IMR-90 (cell line): Measurements from ENCODE around the gene KL. TPM values are rescaled to one million over a fixed set of nuclear protein-coding genes. Genes with fewer than 3 reads are reported as not detected.

Source experiments
- ATAC-seq: fragments of 200-7000 bp; cut with Tn5 transposase; 2 replicates; pipeline ENCODE4 v1.9.1; 2020; ENCODE audit warnings: low read depth, mild to moderate bottlenecking, moderate library complexity
- BruUV-seq: library from RNA; stranded (reverse); fragments of 400-500 nt; replicated peaks from 2 replicates; lab custom pipeline; 2021; lab: Mats Ljungman, UMichigan
- CTCF ChIA-PET: fragments of 300-600 bp; formaldehyde crosslinking; extraction: SDS; loops from one replicate; lab custom pipeline; 2021; ENCODE audit warnings: antibody characterized with exemption; lab: Yijun Ruan, JAX
- POLR2A ChIA-PET: fragments of 300-600 bp; sonication (Branson Sonifier 250); formaldehyde crosslinking; loops from one replicate; lab custom pipeline; 2022; ENCODE audit warnings: antibody characterized with exemption; ENCODE audit not compliant: unreplicated experiment; lab: Charles Lee
- DNase-seq: peaks from one replicate; pipeline ENCODE4 v3.0.0; 2013
- H2AFZ ChIP-seq: replicated peaks from 2 replicates; pipeline ENCODE3; 2013; ENCODE audit warnings: low read length, mild to moderate bottlenecking; ENCODE audit not compliant: poor library complexity
- H2AK5ac ChIP-seq: 2 replicates; pipeline ENCODE4 v1.6.1; 2013; ENCODE audit warnings: low read depth, low read length, inconsistent platforms
- H2AK9ac ChIP-seq: replicated peaks from 2 replicates; pipeline ENCODE3; 2013; ENCODE audit warnings: mild to moderate bottlenecking, low read depth, low read length, moderate library complexity; ENCODE audit not compliant: poor library complexity
- H2BK120ac ChIP-seq: 2 replicates; pipeline ENCODE4 v1.6.1; 2013; ENCODE audit warnings: low read depth, low read length, inconsistent platforms
- H2BK15ac ChIP-seq: 3 replicates; pipeline ENCODE4 v1.6.1; 2013; ENCODE audit warnings: low read depth, low read length, inconsistent platforms
- H2BK20ac ChIP-seq: 2 replicates; pipeline ENCODE4 v1.6.1; 2013; ENCODE audit warnings: low read depth, mild to moderate bottlenecking, inconsistent platforms, low read length, moderate library complexity
- H2BK5ac ChIP-seq: 2 replicates; pipeline ENCODE4 v1.6.1; 2013; ENCODE audit warnings: mild to moderate bottlenecking, low read depth, low read length, inconsistent platforms; ENCODE audit not compliant: poor library complexity, severe bottlenecking
- H3K14ac ChIP-seq: replicated peaks from 2 replicates; pipeline ENCODE4 v1.6.1; 2013; ENCODE audit warnings: low read depth, low read length, inconsistent platforms
- H3K18ac ChIP-seq: 2 replicates; pipeline ENCODE4 v1.6.1; 2013; ENCODE audit warnings: low read depth, low read length, control low read depth
- H3K23ac ChIP-seq: 2 replicates; pipeline ENCODE4 v1.6.1; 2013; ENCODE audit warnings: low read depth, low read length, inconsistent platforms
- H3K27ac ChIP-seq: 2 replicates; pipeline ENCODE4 v1.5.1; 2013; ENCODE audit warnings: mild to moderate bottlenecking, control low read depth, low read length; ENCODE audit not compliant: insufficient read depth
- H3K27me3 ChIP-seq: 2 replicates; pipeline ENCODE4 v1.6.1; 2013; ENCODE audit warnings: low read length; ENCODE audit not compliant: control insufficient read depth, insufficient read depth
- H3K36me3 ChIP-seq: 2 replicates; pipeline ENCODE4 v1.6.1; 2013; ENCODE audit warnings: low read length, mixed read lengths; ENCODE audit not compliant: control insufficient read depth, insufficient read depth
- H3K4ac ChIP-seq: 2 replicates; pipeline ENCODE4 v1.6.1; 2013; ENCODE audit warnings: low read depth, low read length, inconsistent platforms
- H3K4me1 ChIP-seq: 2 replicates; pipeline ENCODE4 v1.6.1; 2013; ENCODE audit warnings: low read length, mixed read lengths; ENCODE audit not compliant: control insufficient read depth, insufficient read depth
- H3K4me2 ChIP-seq: 2 replicates; pipeline ENCODE4 v1.6.1; 2013; ENCODE audit warnings: low read depth, mild to moderate bottlenecking, control low read depth, low read length, moderate library complexity
- H3K4me3 ChIP-seq: 2 replicates; pipeline ENCODE4 v1.5.1; 2013; ENCODE audit warnings: low read depth, mild to moderate bottlenecking, control low read depth, low read length, moderate library complexity; ENCODE audit not compliant: insufficient read depth
- H3K56ac ChIP-seq: 2 replicates; pipeline ENCODE4 v1.6.1; 2013; ENCODE audit warnings: low read length, inconsistent platforms; ENCODE audit not compliant: insufficient read depth; ENCODE audit errors: extremely low read depth
- H3K79me1 ChIP-seq, 2 experiments: 2 replicates each; pipeline ENCODE4 v1.6.1; 2013; ENCODE audit warnings: low read length in 2 of 2, inconsistent platforms in 1 of 2, low read depth in 1 of 2
- H3K9ac ChIP-seq: 2 replicates; pipeline ENCODE4 v1.6.1; 2013; ENCODE audit warnings: low read depth, low read length, control low read depth
- H3K9me1 ChIP-seq: 2 replicates; pipeline ENCODE4 v1.6.1; 2013; ENCODE audit warnings: low read length, inconsistent platforms; ENCODE audit not compliant: insufficient read depth
- H3K9me3 ChIP-seq: 2 replicates; pipeline ENCODE4 v1.6.1; 2013; ENCODE audit warnings: low read length; ENCODE audit not compliant: control insufficient read depth, insufficient read depth
- H4K20me1 ChIP-seq: 2 replicates; pipeline ENCODE4 v1.6.1; 2013; ENCODE audit warnings: low read length, inconsistent platforms; ENCODE audit not compliant: insufficient read depth
- H4K5ac ChIP-seq: 2 replicates; pipeline ENCODE4 v1.6.1; 2013; ENCODE audit warnings: mild to moderate bottlenecking, low read depth, low read length, control low read depth
- H4K8ac ChIP-seq, 2 experiments: 2 replicates each; pipeline ENCODE4 v1.6.1; 2013; ENCODE audit warnings: low read depth in 2 of 2, low read length in 2 of 2, control low read depth in 1 of 2, inconsistent platforms in 1 of 2
- H4K91ac ChIP-seq: 2 replicates; pipeline ENCODE4 v1.6.1; 2013; ENCODE audit warnings: low read depth, low read length, inconsistent platforms; ENCODE audit not compliant: insufficient read depth
- RFX5 ChIP-seq: IDR thresholded peaks from 2 replicates; pipeline ENCODE4 v1.8.0; 2012; ENCODE audit warnings: low read depth, mild to moderate bottlenecking, low read length, moderate library complexity
- SMC3 ChIP-seq: fragments of 150-350 bp; IDR thresholded peaks from 2 replicates; pipeline ENCODE4 v1.6.1; 2016; ENCODE audit warnings: low read depth, mild to moderate bottlenecking, antibody characterized with exemption, low read length, moderate library complexity
- WGBS, 2 experiments: methylation state at CpG; one replicate each; pipeline versions ENCODE4 v1.1.5 to v1.1.7; 2013; ENCODE audit warnings: missing lambda C conversion rate in 2 of 2; ENCODE audit not compliant: insufficient read length in 1 of 2; ENCODE audit errors: extremely low coverage in 2 of 2; 5-methylcytosine and 5-hydroxymethylcytosine counted together
- dilution Hi-C: fragments of 300-500 bp; cut with HindIII; formaldehyde crosslinking; loops from one replicate; pipeline ENCODE4 v1.14.3; 2018; ENCODE audit warnings: low sequenced_read_pairs; ENCODE audit not compliant: unreplicated experiment
- in situ Hi-C: fragments of 300-500 bp; cut with MboI; formaldehyde crosslinking; loops from 3 replicates; pipeline ENCODE4 v1.14.3; 2019; ENCODE audit warnings: low sequenced_read_pairs, inconsistent platforms, mixed read lengths
- intact Hi-C: fragments of 100-400 bp; cut with micrococcal nuclease; formaldehyde crosslinking; loops from 2 replicates; pipeline ENCODE4 v1.10.0; 2022
- polyA plus RNA-seq, 3 experiments: library from polyadenylated mRNA; depleted of rRNA; stranded (reverse); fragments of >200 nt; gene quantifications; 2 replicates each; pipeline ENCODE4 v1.2.3, GENCODE V29; 2012; ENCODE audit warnings: low replicate concordance in 1 of 3
- total RNA-seq: library from RNA; depleted of rRNA; stranded (reverse); fragments of >200 nt; gene quantifications from 2 replicates; pipeline ENCODE4 v1.2.3, GENCODE V29; 2012
- TF ChIP-seq, protein P1 (sequence below): conservative IDR thresholded peaks from 2 replicates; pipeline ENCODE4 v1.5.1; 2012; ENCODE audit warnings: mild to moderate bottlenecking, low read depth, low read length, improper control_type of control experiment

KL gene
- total and polyA plus RNA-seq, 2 of the 4 experiments (the other 2 are of a cell fraction) = not detected

DNA sequence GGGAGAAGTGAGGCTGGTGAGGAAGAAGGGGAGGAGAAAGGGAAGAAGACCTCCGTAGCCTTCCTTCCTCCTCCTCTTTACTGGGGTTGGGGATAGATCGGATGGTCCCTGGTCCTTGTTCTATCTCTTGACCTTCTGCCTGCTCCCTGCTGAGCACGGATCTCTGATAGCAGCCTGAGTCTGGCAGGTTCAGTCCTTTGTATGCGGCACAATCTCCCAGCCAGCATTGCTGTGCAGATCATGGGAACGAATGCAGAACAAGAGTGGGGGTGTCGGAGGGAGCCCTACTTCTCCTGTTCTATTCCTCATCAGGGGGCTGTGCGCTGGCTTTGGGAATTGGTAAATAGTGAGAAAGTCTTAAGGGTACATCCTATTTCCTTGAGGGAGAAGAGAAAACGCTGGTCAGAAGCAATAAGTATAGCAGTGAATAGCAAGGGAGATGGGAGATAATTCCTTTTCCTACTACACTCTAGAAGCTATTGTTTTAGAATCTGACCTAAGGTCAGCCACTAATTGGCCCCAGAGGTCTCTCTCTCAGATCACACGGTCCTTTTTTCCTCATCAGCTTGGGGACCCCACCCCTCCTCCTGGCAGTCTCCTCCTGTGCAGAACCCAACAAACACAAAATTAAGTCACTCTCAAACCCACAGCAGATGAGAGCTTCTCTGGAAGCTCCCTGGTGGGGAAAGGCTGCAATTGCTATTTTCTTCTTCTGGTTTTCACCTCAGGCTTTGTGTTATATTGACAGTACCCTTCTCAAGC, 41.0 kb downstream of the KL start:
- Histone ChIP-seq H3K23ac (no peak overlapping the region), H2AFZ (peak overlapping the region; percentile 39), H4K8ac (no peak overlapping the region), H2AK9ac (peak overlapping the region; percentile 50), H4K91ac (no peak overlapping the region), H3K27ac (no peak overlapping the region), H3K9me3 (no peaks in the 10 kb centered on the region), H2BK5ac (no peak overlapping the region), H3K56ac (no peak overlapping the region), H3K4me2 (no peak overlapping the region), H4K5ac (no peak overlapping the region), H2BK20ac (no peak overlapping the region), H3K4ac (no peak overlapping the region), H4K20me1 (no peaks in the 10 kb centered on the region), H3K14ac (no peak overlapping the region), H3K36me3 (no peaks in the 10 kb centered on the region), H3K9me1 (no peaks in the 10 kb centered on the region), H3K9ac (no peak overlapping the region), H3K4me1 (peaks cover 2% of the 10 kb centered on the region), H2BK120ac (no peak overlapping the region), H3K79me1 (no peaks in the 10 kb centered on the region), H2AK5ac (peak overlapping the region; percentile 7; the same call in 1 of the 2 replicates), H3K4me3 (no peak overlapping the region), H3K27me3 (no peaks in the 10 kb centered on the region), H3K18ac (no peak overlapping the region), H2BK15ac (no peak overlapping the region)
- CTCF ChIA-PET = interaction anchor here (0.6 to 1.5 kb wide), 5 partner anchors 9 to 506 kb away, joined by 3 to 6 read pairs (median 4); no protein-coding TSS in a partner anchor
- in situ Hi-C loops (no loop called here), intact Hi-C loops (no loop called here), dilution Hi-C loops (no loop called here)
- no CpG with 5 or more reads among the region's 9 CpGs for WGBS, 2 experiments
- peak; percentile 6 for DNase-seq
- TF ChIP-seq, protein P1, sequence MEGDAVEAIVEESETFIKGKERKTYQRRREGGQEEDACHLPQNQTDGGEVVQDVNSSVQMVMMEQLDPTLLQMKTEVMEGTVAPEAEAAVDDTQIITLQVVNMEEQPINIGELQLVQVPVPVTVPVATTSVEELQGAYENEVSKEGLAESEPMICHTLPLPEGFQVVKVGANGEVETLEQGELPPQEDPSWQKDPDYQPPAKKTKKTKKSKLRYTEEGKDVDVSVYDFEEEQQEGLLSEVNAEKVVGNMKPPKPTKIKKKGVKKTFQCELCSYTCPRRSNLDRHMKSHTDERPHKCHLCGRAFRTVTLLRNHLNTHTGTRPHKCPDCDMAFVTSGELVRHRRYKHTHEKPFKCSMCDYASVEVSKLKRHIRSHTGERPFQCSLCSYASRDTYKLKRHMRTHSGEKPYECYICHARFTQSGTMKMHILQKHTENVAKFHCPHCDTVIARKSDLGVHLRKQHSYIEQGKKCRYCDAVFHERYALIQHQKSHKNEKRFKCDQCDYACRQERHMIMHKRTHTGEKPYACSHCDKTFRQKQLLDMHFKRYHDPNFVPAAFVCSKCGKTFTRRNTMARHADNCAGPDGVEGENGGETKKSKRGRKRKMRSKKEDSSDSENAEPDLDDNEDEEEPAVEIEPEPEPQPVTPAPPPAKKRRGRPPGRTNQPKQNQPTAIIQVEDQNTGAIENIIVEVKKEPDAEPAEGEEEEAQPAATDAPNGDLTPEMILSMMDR = peak; percentile 33
- no peak for TF ChIP-seq RFX5
- 0 out of 2 replicates have a peak, but pooled peaks have one; percentile 3 for TF ChIP-seq SMC3
- POLR2A ChIA-PET = no interaction called here
- BruUV-seq = no TSS peak
- ATAC-seq = peak; percentile 72
